ENCODE results near the gene NOS1AP.

Gene NOS1AP

GRCh38 chr1:162218975-162219374 lies 149.5 kb downstream of the NOS1AP start:
- no peak for DNase-seq (ENCODE audit: low read depth)
- H3K4me3 ChIP-seq (ENCODE audit: low read depth, low read length), result no peak overlapping the region
- TF ChIP-seq CTCF (IDR thresholded peaks at IDR 0.05; ENCODE audit: low read depth, low read length) (no peak), MYC (IDR thresholded peaks at IDR 0.05; ENCODE audit: low read depth, low read length) (no peak)

- no peak for DNase-seq (ENCODE audit: low read depth)
- TF ChIP-seq MYC (IDR thresholded peaks at IDR 0.05; ENCODE audit: low read depth, low read length), result no peak
- no peak for TF ChIP-seq MAX (IDR thresholded peaks at IDR 0.05; ENCODE audit: low read depth, low read length)
- TF ChIP-seq POLR2A (IDR thresholded peaks at IDR 0.05; ENCODE audit: extremely low read depth, insufficient read length), result no peak
- no peak for TF ChIP-seq CTCF (IDR thresholded peaks at IDR 0.05; ENCODE audit: low read depth, low read length)
Observed at GRCh38 chr1:162219461-162219860, 150.0 kb downstream of the NOS1AP start.

GRCh38 chr1:162220009-162220539 lies 150.6 kb downstream of the NOS1AP start:
- H3K4me3 ChIP-seq (ENCODE audit: low read depth, low read length), result no peak overlapping the region
- no peak for TF ChIP-seq MYC (IDR thresholded peaks at IDR 0.05; ENCODE audit: low read depth, low read length)
- TF ChIP-seq POLR2A (IDR thresholded peaks at IDR 0.05; ENCODE audit: extremely low read depth, insufficient read length), result no peak
- TF ChIP-seq CTCF (IDR thresholded peaks at IDR 0.05; ENCODE audit: low read depth, low read length), result no peak
- TF ChIP-seq MAX (IDR thresholded peaks at IDR 0.05; ENCODE audit: low read depth, low read length), result no peak
- no peak for DNase-seq (ENCODE audit: low read depth)

More at GRCh38 chr1:162219461-162219860, 150.0 kb downstream of the NOS1AP start:
- no peak overlapping the region for H3K4me3 ChIP-seq (ENCODE audit: low read depth, low read length)

- no peak overlapping the region for H3K4me3 ChIP-seq (ENCODE audit: low read depth, low read length)
- no peak for DNase-seq (ENCODE audit: low read depth)
- TF ChIP-seq POLR2A (IDR thresholded peaks at IDR 0.05; ENCODE audit: extremely low read depth, insufficient read length) (no peak), CTCF (IDR thresholded peaks at IDR 0.05; ENCODE audit: low read depth, low read length) (no peak), MYC (IDR thresholded peaks at IDR 0.05; ENCODE audit: low read depth, low read length) (no peak)
Observed at GRCh38 chr1:162222014-162222413, 152.5 kb downstream of the NOS1AP start.

- no peak overlapping the region for H3K4me3 ChIP-seq (ENCODE audit: low read depth, low read length)
- DNase-seq (ENCODE audit: low read depth), result no peak
- TF ChIP-seq MYC (IDR thresholded peaks at IDR 0.05; ENCODE audit: low read depth, low read length) (no peak), MAX (IDR thresholded peaks at IDR 0.05; ENCODE audit: low read depth, low read length) (no peak), POLR2A (IDR thresholded peaks at IDR 0.05; ENCODE audit: extremely low read depth, insufficient read length) (no peak), CTCF (IDR thresholded peaks at IDR 0.05; ENCODE audit: low read depth, low read length) (no peak)
Observed at GRCh38 chr1:162222730-162223129, 153.2 kb downstream of the NOS1AP start.

- no peak for TF ChIP-seq POLR2A (IDR thresholded peaks at IDR 0.05; ENCODE audit: extremely low read depth, insufficient read length)
- no peak for DNase-seq (ENCODE audit: low read depth)
Observed at GRCh38 chr1:162223488-162223887, 154.0 kb downstream of the NOS1AP start.

More at GRCh38 chr1:162223488-162223887, 154.0 kb downstream of the NOS1AP start:
- H3K4me3 ChIP-seq (ENCODE audit: low read depth, low read length), result no peak overlapping the region
